H1 (cell line): ENCODE data around the gene ZNF362. TPM values are rescaled to one million over a fixed set of nuclear protein-coding genes. Genes with fewer than 3 reads are reported as not detected.

Experiments used
- ATF2 ChIP-seq: IDR thresholded peaks from 2 replicates; pipeline ENCODE4 v1.6.1; 2012; ENCODE audit warnings: low read length, inconsistent platforms
- BRCA1 ChIP-seq: IDR thresholded peaks from 2 replicates; pipeline ENCODE4 v1.6.1; 2012; ENCODE audit warnings: low read depth, low read length, improper control_type of control experiment
- EGR1 ChIP-seq: IDR thresholded peaks from 2 replicates; pipeline ENCODE4 v1.6.1; 2011; ENCODE audit warnings: low read depth, low read length, borderline replicate concordance
- EZH2 ChIP-seq: fragments of 200-600 bp; sonication (generic); IDR thresholded peaks from 2 replicates; pipeline ENCODE4 v1.7.1; 2012; ENCODE audit warnings: low read depth, mild to moderate bottlenecking, moderate library complexity, low read length, inconsistent platforms; ENCODE audit not compliant: severe bottlenecking
- FOSL1 ChIP-seq: IDR thresholded peaks from 2 replicates; pipeline ENCODE4 v1.6.1; 2011; ENCODE audit warnings: mild to moderate bottlenecking, low read depth, low read length, moderate library complexity; ENCODE audit not compliant: insufficient read depth
- HDAC2 ChIP-seq, 2 experiments: fragments of 300-600 bp in 1 of 2; sonication (generic) in 1 of 2; IDR thresholded peaks; 2 replicates each; pipeline ENCODE4 v1.6.1; 2011 to 2012; ENCODE audit warnings: low read depth in 2 of 2, low read length in 2 of 2, mild to moderate bottlenecking in 2 of 2, moderate library complexity in 2 of 2, borderline replicate concordance in 1 of 2, inconsistent platforms in 1 of 2
- PHF8 ChIP-seq: fragments of 200-600 bp; sonication (generic); conservative IDR thresholded peaks from 2 replicates; pipeline ENCODE4 v1.7.1; 2012; ENCODE audit warnings: low read depth, mild to moderate bottlenecking, inconsistent platforms, low read length, moderate library complexity
- TAF7 ChIP-seq: optimal IDR thresholded peaks from 2 replicates; pipeline ENCODE3; 2011; ENCODE audit warnings: low read depth, mild to moderate bottlenecking, inconsistent platforms, low read length, moderate library complexity, borderline replicate concordance
- polyA plus RNA-seq, 7 experiments: library from polyadenylated mRNA; depleted of rRNA in 3 of 7; stranded (reverse) in 5 of 7; unstranded in 2 of 7; fragments of >200 nt in 5 of 7; fragments of 200-250 nt in 2 of 7; gene quantifications; 1 replicate in 5 of 7; 2 replicates in 1 of 7; 4 replicates in 1 of 7; pipeline versions ENCODE4 v1.2.1 to v1.2.3, GENCODE V29; 2011 to 2013; ENCODE audit warnings: missing spikeins in 2 of 7, mixed read lengths in 2 of 7
- total RNA-seq: library from RNA; stranded (reverse); fragmentation: NEBNext Ultra II Directional; extraction: Animal tissue kit (Norgen Biotek cat#: 25700); gene quantifications from 2 replicates; pipeline ENCODE4 v1.2.1, GENCODE V29; 2021
- TF ChIP-seq, protein P1 (sequence below): IDR thresholded peaks from 2 replicates; pipeline ENCODE4 v1.6.1; 2011; ENCODE audit warnings: low read depth, mild to moderate bottlenecking, low read length; ENCODE audit not compliant: insufficient read depth

Gene ZNF362
- total and polyA plus RNA-seq, 2 of the 8 experiments (the other 6 are each of a cell fraction or from before 2014, with no cell fraction given) = 24.2 to 27.8 TPM

- TF ChIP-seq EGR1 = no peak
- no peak for TF ChIP-seq HDAC2 (IDR thresholded peaks at IDR 0.05; ENCODE audit: borderline replicate concordance in 1 of 2, low read depth in 2 of 2, low read length in 2 of 2)
- TF ChIP-seq TAF7 = no peak
- no peak for TF ChIP-seq PHF8
- TF ChIP-seq, protein P1, sequence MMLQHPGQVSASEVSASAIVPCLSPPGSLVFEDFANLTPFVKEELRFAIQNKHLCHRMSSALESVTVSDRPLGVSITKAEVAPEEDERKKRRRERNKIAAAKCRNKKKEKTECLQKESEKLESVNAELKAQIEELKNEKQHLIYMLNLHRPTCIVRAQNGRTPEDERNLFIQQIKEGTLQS = no peak
- TF ChIP-seq ATF2 = no peak
- TF ChIP-seq EZH2 = no peak
- no peak for TF ChIP-seq BRCA1
- no peak for TF ChIP-seq FOSL1
Observed at GRCh38 chr1:33267468-33268205, 11.3 kb downstream of the ZNF362 start (continued).
